Measurements from ENCODE around the gene CEP112.

CEP112 gene

GRCh38 chr17:65947831-65948230 lies 244.1 kb downstream of the CEP112 start:
- TF ChIP-seq CTCF (conservative IDR thresholded peaks at IDR 0.05; ENCODE audit: low read depth, low read length): no peak
- H3K9ac ChIP-seq: no peak overlapping the region
- no peaks in the 10 kb centered on the region for H4K20me1 ChIP-seq (ENCODE audit: insufficient read depth)
- H2AFZ ChIP-seq (ENCODE audit: low read depth): no peak overlapping the region
- H3K27ac ChIP-seq: no peak overlapping the region
- no peaks in the 10 kb centered on the region for H3K27me3 ChIP-seq (ENCODE audit: insufficient read depth, low read depth)
- H3K4me2 ChIP-seq: no peak overlapping the region
- H3K36me3 ChIP-seq (ENCODE audit: insufficient read depth): no peaks in the 10 kb centered on the region
- H3K4me1 ChIP-seq (ENCODE audit: low read depth, poor library complexity, severe bottlenecking): no peaks in the 10 kb centered on the region
- H3K4me3 ChIP-seq (IDR thresholded peaks at IDR 0.05; ENCODE audit: insufficient read depth, low read depth, low read length): no peak overlapping the region
- no peaks in the 10 kb centered on the region for H3K79me2 ChIP-seq (ENCODE audit: insufficient read depth, low read depth)

- H3K79me2 ChIP-seq (ENCODE audit: insufficient read depth, low read depth): no peaks in the 10 kb centered on the region
- H3K36me3 ChIP-seq (ENCODE audit: insufficient read depth): no peaks in the 10 kb centered on the region
- no peak overlapping the region for H3K9ac ChIP-seq
- H3K4me1 ChIP-seq (ENCODE audit: low read depth, poor library complexity, severe bottlenecking): no peaks in the 10 kb centered on the region
- no peak overlapping the region for H3K27ac ChIP-seq
- no peak overlapping the region for H2AFZ ChIP-seq (ENCODE audit: low read depth)
- no peak overlapping the region for H3K4me2 ChIP-seq
- TF ChIP-seq CTCF (conservative IDR thresholded peaks at IDR 0.05; ENCODE audit: low read depth, low read length): no peak
- H3K27me3 ChIP-seq (ENCODE audit: insufficient read depth, low read depth): no peaks in the 10 kb centered on the region
- no peak overlapping the region for H3K4me3 ChIP-seq (IDR thresholded peaks at IDR 0.05; ENCODE audit: insufficient read depth, low read depth, low read length)
- H4K20me1 ChIP-seq (ENCODE audit: insufficient read depth): no peaks in the 10 kb centered on the region
Observed at GRCh38 chr17:65942592-65942991, 249.3 kb downstream of the CEP112 start.

- H3K27ac ChIP-seq: no peak overlapping the region
- no peaks in the 10 kb centered on the region for H3K27me3 ChIP-seq (ENCODE audit: insufficient read depth, low read depth)
- no peak overlapping the region for H2AFZ ChIP-seq (ENCODE audit: low read depth)
- H4K20me1 ChIP-seq (ENCODE audit: insufficient read depth): no peaks in the 10 kb centered on the region
- H3K79me2 ChIP-seq (ENCODE audit: insufficient read depth, low read depth): no peaks in the 10 kb centered on the region
- no peaks in the 10 kb centered on the region for H3K36me3 ChIP-seq (ENCODE audit: insufficient read depth)
- no peak overlapping the region for H3K4me3 ChIP-seq (IDR thresholded peaks at IDR 0.05; ENCODE audit: insufficient read depth, low read depth, low read length)
- no peak overlapping the region for H3K4me2 ChIP-seq
- no peak overlapping the region for H3K9ac ChIP-seq
- no peaks in the 10 kb centered on the region for H3K4me1 ChIP-seq (ENCODE audit: low read depth, poor library complexity, severe bottlenecking)
- TF ChIP-seq CTCF (conservative IDR thresholded peaks at IDR 0.05; ENCODE audit: low read depth, low read length): no peak; the same call in 1 of the 2 replicates
Observed at GRCh38 chr17:65941356-65941899, 250.5 kb downstream of the CEP112 start.

GRCh38 chr17:65936013-65936412 lies 255.9 kb downstream of the CEP112 start:
- TF ChIP-seq CTCF (conservative IDR thresholded peaks at IDR 0.05; ENCODE audit: low read depth, low read length): no peak

More at GRCh38 chr17:65936013-65936412, 255.9 kb downstream of the CEP112 start:
- H4K20me1 ChIP-seq (ENCODE audit: insufficient read depth): no peaks in the 10 kb centered on the region
- H3K27ac ChIP-seq: no peak overlapping the region
- no peak overlapping the region for H3K4me3 ChIP-seq (IDR thresholded peaks at IDR 0.05; ENCODE audit: insufficient read depth, low read depth, low read length)
- H3K4me1 ChIP-seq (ENCODE audit: low read depth, poor library complexity, severe bottlenecking): no peaks in the 10 kb centered on the region
- H3K79me2 ChIP-seq (ENCODE audit: insufficient read depth, low read depth): no peaks in the 10 kb centered on the region
- no peaks in the 10 kb centered on the region for H3K36me3 ChIP-seq (ENCODE audit: insufficient read depth)
- no peak overlapping the region for H3K9ac ChIP-seq
- H2AFZ ChIP-seq (ENCODE audit: low read depth): no peak overlapping the region
- no peak overlapping the region for H3K4me2 ChIP-seq
- no peaks in the 10 kb centered on the region for H3K27me3 ChIP-seq (ENCODE audit: insufficient read depth, low read depth)
